GM12892 (cell line): ENCODE results near the gene SLC30A9.

Source experiments
- POLR2A ChIP-seq: IDR thresholded peaks from 2 replicates; pipeline ENCODE4 v1.6.1; 2011; ENCODE audit warnings: low read depth, low read length, control low read depth
- POLR2AphosphoS5 ChIP-seq: IDR thresholded peaks from 2 replicates; pipeline ENCODE4 v1.6.1; 2011; ENCODE audit warnings: low read depth, low read length, control low read depth
- TAF1 ChIP-seq: IDR thresholded peaks from 2 replicates; pipeline ENCODE4 v1.6.1; 2011; ENCODE audit warnings: low read depth, mild to moderate bottlenecking, control low read depth, low read length, borderline replicate concordance

DNA sequence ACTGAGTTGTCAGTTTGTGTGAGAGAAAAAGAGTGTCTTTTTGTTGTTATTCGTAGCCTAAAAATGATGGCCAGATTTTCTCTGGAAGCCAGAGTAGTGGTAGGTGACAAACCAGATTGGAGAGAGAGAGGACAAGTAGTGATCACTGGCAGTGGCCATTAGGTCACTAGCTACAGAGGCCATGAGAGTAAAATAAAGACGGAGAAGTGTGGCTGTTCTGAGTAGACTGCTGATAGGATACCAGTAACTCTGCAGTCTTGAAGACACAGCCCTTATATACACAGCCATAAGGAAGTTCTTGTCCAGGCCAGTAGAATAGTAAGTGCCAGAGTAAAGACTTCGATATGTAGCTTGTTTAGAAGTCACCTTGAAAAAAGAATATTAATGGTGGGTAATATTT lies 7.7 kb downstream of the SLC30A9 start:
- TF ChIP-seq POLR2AphosphoS5: no peak
- TF ChIP-seq POLR2A: no peak
- TF ChIP-seq TAF1: no peak
